ENCODE data around the gene CA10.

CA10 gene

GRCh38 chr17:52110923-52111581 lies 47.5 kb downstream of the CA10 start:
- Histone ChIP-seq H3K4me1 (ENCODE audit: insufficient read depth, low read length, severe bottlenecking) (no peaks in the 10 kb centered on the region), H4K20me1 (ENCODE audit: insufficient read depth, low read length) (no peaks in the 10 kb centered on the region), H3F3A (ENCODE audit: insufficient read depth, low read length) (no peaks in the 10 kb centered on the region), H3K4me3 (ENCODE audit: low read depth, low read length, poor library complexity, severe bottlenecking) (no peak overlapping the region), H3K27ac (ENCODE audit: low read depth, low read length, poor library complexity, severe bottlenecking) (no peak overlapping the region), H3K4me2 (ENCODE audit: low read length) (no peak overlapping the region), H2AFZ (ENCODE audit: low read length) (no peak overlapping the region), H3K27me3 (ENCODE audit: insufficient read depth, low read length) (no peaks in the 10 kb centered on the region), H3K79me2 (ENCODE audit: insufficient read depth, low read length) (no peaks in the 10 kb centered on the region), H3K9me2 (ENCODE audit: low read depth, low read length) (no peaks in the 10 kb centered on the region), H3K9ac (ENCODE audit: low read length) (no peak overlapping the region), H3K36me3 (ENCODE audit: insufficient read depth, low read length) (no peaks in the 10 kb centered on the region), H3K9me3 (ENCODE audit: low read length) (no peaks in the 10 kb centered on the region)
- TF ChIP-seq CTCF (IDR thresholded peaks at IDR 0.05; ENCODE audit: low read length) (no peak), EZH2 (IDR thresholded peaks at IDR 0.05; ENCODE audit: borderline replicate concordance, low read length) (no peak)

GRCh38 chr17:52106638-52107261 lies 51.8 kb downstream of the CA10 start:
- H3K27ac ChIP-seq (ENCODE audit: low read depth, low read length, poor library complexity, severe bottlenecking), result no peak overlapping the region
- no peak for TF ChIP-seq EZH2 (IDR thresholded peaks at IDR 0.05; ENCODE audit: borderline replicate concordance, low read length)
- peak; percentile 86 for TF ChIP-seq CTCF (IDR thresholded peaks at IDR 0.05; ENCODE audit: low read length)
- H3F3A ChIP-seq (ENCODE audit: insufficient read depth, low read length), result no peaks in the 10 kb centered on the region
- H3K4me2 ChIP-seq (ENCODE audit: low read length), result no peak overlapping the region
- no peaks in the 10 kb centered on the region for H3K27me3 ChIP-seq (ENCODE audit: insufficient read depth, low read length)
- no peaks in the 10 kb centered on the region for H3K36me3 ChIP-seq (ENCODE audit: insufficient read depth, low read length)
- no peaks in the 10 kb centered on the region for H3K79me2 ChIP-seq (ENCODE audit: insufficient read depth, low read length)
- no peak overlapping the region for H2AFZ ChIP-seq (ENCODE audit: low read length)
- no peak overlapping the region for H3K4me3 ChIP-seq (ENCODE audit: low read depth, low read length, poor library complexity, severe bottlenecking)
- no peaks in the 10 kb centered on the region for H4K20me1 ChIP-seq (ENCODE audit: insufficient read depth, low read length)
- no peak overlapping the region for H3K9ac ChIP-seq (ENCODE audit: low read length)
- H3K9me2 ChIP-seq (ENCODE audit: low read depth, low read length), result no peaks in the 10 kb centered on the region
- no peaks in the 10 kb centered on the region for H3K9me3 ChIP-seq (ENCODE audit: low read length)
- H3K4me1 ChIP-seq (ENCODE audit: insufficient read depth, low read length, severe bottlenecking), result no peaks in the 10 kb centered on the region

- no peaks in the 10 kb centered on the region for H3K27me3 ChIP-seq (ENCODE audit: insufficient read depth, low read length)
- H3K4me2 ChIP-seq (ENCODE audit: low read length), result no peak overlapping the region
- no peak overlapping the region for H3K27ac ChIP-seq (ENCODE audit: low read depth, low read length, poor library complexity, severe bottlenecking)
- H3F3A ChIP-seq (ENCODE audit: insufficient read depth, low read length), result no peaks in the 10 kb centered on the region
- no peaks in the 10 kb centered on the region for H3K4me1 ChIP-seq (ENCODE audit: insufficient read depth, low read length, severe bottlenecking)
- no peaks in the 10 kb centered on the region for H3K9me2 ChIP-seq (ENCODE audit: low read depth, low read length)
- TF ChIP-seq CTCF (IDR thresholded peaks at IDR 0.05; ENCODE audit: low read length) (no peak), EZH2 (IDR thresholded peaks at IDR 0.05; ENCODE audit: borderline replicate concordance, low read length) (no peak)
- H3K79me2 ChIP-seq (ENCODE audit: insufficient read depth, low read length), result no peaks in the 10 kb centered on the region
- no peak overlapping the region for H3K9ac ChIP-seq (ENCODE audit: low read length)
- no peaks in the 10 kb centered on the region for H3K36me3 ChIP-seq (ENCODE audit: insufficient read depth, low read length)
- H2AFZ ChIP-seq (ENCODE audit: low read length), result no peak overlapping the region
- H4K20me1 ChIP-seq (ENCODE audit: insufficient read depth, low read length), result no peaks in the 10 kb centered on the region
- no peak overlapping the region for H3K4me3 ChIP-seq (ENCODE audit: low read depth, low read length, poor library complexity, severe bottlenecking)
- no peaks in the 10 kb centered on the region for H3K9me3 ChIP-seq (ENCODE audit: low read length)
These were observed 52.4 kb downstream of the CA10 start for GRCh38 chr17:52106072-52106471.
